OCI-LY7 (cell line): ENCODE results near the gene FCAMR. TPM values are rescaled to one million over a fixed set of nuclear protein-coding genes. Genes with fewer than 3 reads are reported as not detected.

Experiments used
- BruUV-seq: library from RNA; stranded (reverse); fragments of 400-500 nt; replicated peaks from 2 replicates; lab custom pipeline; 2021; lab: Mats Ljungman, UMichigan
- CTCF ChIA-PET: fragments of 300-600 bp; sonication (Branson Sonifier 250); formaldehyde crosslinking; loops from one replicate; lab custom pipeline; 2022; ENCODE audit warnings: antibody characterized with exemption; ENCODE audit not compliant: unreplicated experiment; lab: Charles Lee
- POLR2A ChIA-PET: fragments of 300-600 bp; sonication (Branson Sonifier 250); formaldehyde crosslinking; loops from one replicate; lab custom pipeline; 2022; ENCODE audit warnings: antibody characterized with exemption; lab: Charles Lee
- DNase-seq: peaks from one replicate; pipeline ENCODE4 v3.0.0-alpha.2; 2015; ENCODE audit warnings: low spot score
- H2AFZ ChIP-seq: fragments of 200-600 bp; sonication (generic), shearing (Covaris generic); 2 replicates; pipeline ENCODE4 v1.6.1; 2014; ENCODE audit warnings: mild to moderate bottlenecking, antibody characterized with exemption, low read length, moderate library complexity
- H3K27ac ChIP-seq: fragments of 200-600 bp; sonication (generic); 2 replicates; pipeline ENCODE4 v1.5.1; 2014; ENCODE audit warnings: mixed run types, low read depth, mild to moderate bottlenecking, moderate library complexity, low read length, inconsistent platforms; ENCODE audit not compliant: poor library complexity, severe bottlenecking
- H3K36me3 ChIP-seq: fragments of 200-600 bp; sonication (generic); 2 replicates; pipeline ENCODE4 v1.6.1; 2014; ENCODE audit warnings: mild to moderate bottlenecking, antibody characterized with exemption, low read length, moderate library complexity, mixed read lengths; ENCODE audit not compliant: insufficient read depth
- H3K4me1 ChIP-seq: fragments of 200-600 bp; sonication (generic); 2 replicates; pipeline ENCODE4 v1.5.1; 2014; ENCODE audit warnings: mild to moderate bottlenecking, low read length; ENCODE audit not compliant: insufficient read depth, poor library complexity, severe bottlenecking
- H3K4me2 ChIP-seq: fragments of 200-600 bp; sonication (generic); 2 replicates; pipeline ENCODE4 v1.6.1; 2014; ENCODE audit warnings: mild to moderate bottlenecking, low read length
- H3K4me3 ChIP-seq: fragments of 200-600 bp; sonication (generic); 2 replicates; pipeline ENCODE4 v1.5.1; 2014; ENCODE audit warnings: mild to moderate bottlenecking, low read depth, low read length; ENCODE audit not compliant: poor library complexity, severe bottlenecking
- H3K79me2 ChIP-seq: fragments of 200-600 bp; sonication (generic); 2 replicates; pipeline ENCODE4 v1.6.1; 2016; ENCODE audit warnings: low read depth, mild to moderate bottlenecking, low read length, moderate library complexity, mixed read lengths; ENCODE audit not compliant: insufficient read depth
- H3K9me2 ChIP-seq: fragments of 200-600 bp; sonication (generic); 2 replicates; pipeline ENCODE4 v1.6.1; 2016; ENCODE audit warnings: mild to moderate bottlenecking, low read length, mixed read lengths; ENCODE audit not compliant: insufficient read depth
- H3K9me3 ChIP-seq: fragments of 200-600 bp; sonication (generic); 2 replicates; pipeline ENCODE4 v1.6.1; 2014; ENCODE audit warnings: mild to moderate bottlenecking, mixed run types, low read length, mixed read lengths
- H4K20me1 ChIP-seq: fragments of 200-600 bp; sonication (generic); 2 replicates; pipeline ENCODE4 v1.6.1; 2014; ENCODE audit warnings: mild to moderate bottlenecking, antibody characterized with exemption, low read length, moderate library complexity, mixed read lengths; ENCODE audit not compliant: insufficient read depth
- CTCF ChIP-seq: fragments of 200-600 bp; sonication (generic); conservative IDR thresholded peaks from 2 replicates; pipeline ENCODE4 v1.5.1; 2014; ENCODE audit warnings: mild to moderate bottlenecking, antibody characterized with exemption, low read length, moderate library complexity, mixed read lengths
- EZH2phosphoT487 ChIP-seq: fragments of 200-600 bp; sonication (generic); IDR thresholded peaks from 2 replicates; pipeline ENCODE4 v1.6.1; 2018; ENCODE audit warnings: low read depth, borderline replicate concordance, mild to moderate bottlenecking, mixed run types, antibody characterized with exemption, low read length, moderate library complexity, mixed read lengths
- intact Hi-C: fragments of 100-400 bp; cut with micrococcal nuclease; formaldehyde crosslinking; loops from one replicate; pipeline ENCODE4 v1.10.0; 2022; ENCODE audit not compliant: unreplicated experiment
- total RNA-seq, 2 experiments: library from RNA; depleted of rRNA in 1 of 2; stranded (reverse); fragments of >200 nt in 1 of 2; shearing (Covaris generic) in 1 of 2; gene quantifications; 2 replicates each; pipeline ENCODE4 v1.2.3, GENCODE V29; 2014 to 2022

The FCAMR gene
- total RNA-seq, 2 experiments from 2014 or later = not detected

GRCh38 chr1:206923009-206923960 lies 47.0 kb downstream of the FCAMR start:
- intact Hi-C loops = loop anchor here (10.0 kb wide), 1 partner anchor 868 kb away; the partner anchor contains the start of gene RHEX
- Histone ChIP-seq H3K27ac (peak overlapping the region; percentile 60), H3K4me3 (peak overlapping the region; percentile 40), H3K9me3 (no peaks in the 10 kb centered on the region), H3K4me1 (peaks cover 47% of the 10 kb centered on the region), H4K20me1 (no peaks in the 10 kb centered on the region), H2AFZ (peak overlapping the region; percentile 39), H3K36me3 (no peaks in the 10 kb centered on the region), H3K9me2 (no peaks in the 10 kb centered on the region), H3K4me2 (peak overlapping the region; percentile 71), H3K79me2 (no peaks in the 10 kb centered on the region)
- peak; percentile 94 for DNase-seq
- BruUV-seq = TSS peak; percentile 95
- TF ChIP-seq EZH2phosphoT487 (no peak), CTCF (no peak)
- POLR2A ChIA-PET = interaction anchor here (1.0 to 3.1 kb wide), 4 partner anchors 8 to 868 kb away, joined by 3 to 23 read pairs (median 5); no protein-coding TSS in a partner anchor
- CTCF ChIA-PET = no interaction called here

GRCh38 chr1:206922524-206922923 lies 47.7 kb downstream of the FCAMR start:
- Histone ChIP-seq H3K9me2 (no peaks in the 10 kb centered on the region), H3K9me3 (no peaks in the 10 kb centered on the region), H3K79me2 (no peaks in the 10 kb centered on the region), H3K4me3 (peak overlapping the region; percentile 40), H4K20me1 (no peaks in the 10 kb centered on the region), H3K36me3 (no peaks in the 10 kb centered on the region), H3K4me1 (peaks cover 47% of the 10 kb centered on the region), H3K4me2 (peak overlapping the region; percentile 71), H3K27ac (peak overlapping the region; percentile 60), H2AFZ (peak overlapping the region; percentile 39; the same call in 1 of the 2 replicates)
- POLR2A ChIA-PET = interaction anchor here (0.7 to 3.1 kb wide), 7 partner anchors 8 to 867 kb away, joined by 3 to 23 read pairs (median 3); no protein-coding TSS in a partner anchor
- no TSS peak for BruUV-seq
- no peak for DNase-seq
- no peak for TF ChIP-seq CTCF
- TF ChIP-seq EZH2phosphoT487 = no peak
- intact Hi-C loops = loop anchor here (10.0 kb wide), 1 partner anchor 868 kb away; the partner anchor contains the start of gene RHEX
- CTCF ChIA-PET = interaction anchor here (1.9 kb wide), 1 partner anchor 10 kb away, joined by 9 read pairs; no protein-coding TSS in a partner anchor
